Measurements from ENCODE around the gene SMPDL3A. TPM values are rescaled to one million over a fixed set of nuclear protein-coding genes. Genes with fewer than 3 reads are reported as not detected.
"Not testable (repeated sequence)": the region's sequence is repeated elsewhere in the genome, so short reads cannot be mapped to it uniquely, and the experiment has no call there.

Gene SMPDL3A
- under 1 TPM; 0.31 to 0.49 TPM for total RNA-seq

GRCh38 chr6:122789182-122790027 is at the start of gene SMPDL3A:
Gene SMPDL3A, plus strand, starts transcription at chr6:122789258. Its CDS starts 89 bp downstream, at chr6:122789347.
- Mint-ChIP-seq H3K27me3 (ENCODE audit: low read depth) (peaks cover 64% of the 10 kb centered on the region), H3K36me3 (ENCODE audit: low read depth) (no peaks in the 10 kb centered on the region)
- intact Hi-C loops (cut with micrococcal nuclease) = loop anchor here (2.0 kb wide), 2 partner anchors 39 to 49 kb away; no protein-coding TSS in a partner anchor

DNA sequence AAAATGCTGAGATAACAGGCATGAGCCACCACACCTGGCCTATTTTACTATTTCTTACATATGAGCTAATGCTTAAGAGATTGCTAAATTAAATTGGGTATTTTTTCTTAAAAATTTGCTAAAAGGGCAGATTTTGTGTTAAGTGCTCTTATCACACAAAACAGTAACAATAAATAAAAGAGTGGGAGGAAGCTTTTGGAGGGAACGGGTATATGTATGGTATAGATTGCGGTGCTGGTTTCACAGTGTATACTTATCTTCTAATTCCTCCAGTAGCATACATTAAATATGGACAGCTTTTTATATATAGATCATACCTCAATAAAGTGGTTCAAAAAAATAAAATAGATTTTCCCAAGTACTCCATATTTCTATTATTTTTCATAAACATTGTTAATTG is 49.0 kb upstream of the SMPDL3A start:
- Mint-ChIP-seq H3K27me3 (ENCODE audit: low read depth) (peaks cover 1% of the 10 kb centered on the region), H3K4me1 (ENCODE audit: low read depth) (no peaks in the 10 kb centered on the region), H3K9me3 (no peaks in the 10 kb centered on the region), H3K4me3 (no peak overlapping the region), H3K27ac (no peak overlapping the region), H3K36me3 (ENCODE audit: low read depth) (no peaks in the 10 kb centered on the region)
- no peak for DNase-seq
- CTCF ChIA-PET = interaction anchor here (0.6 to 2.0 kb wide), 3 partner anchors 99 to 1712 kb away, joined by 3 to 9 read pairs (median 3); no protein-coding TSS in a partner anchor
- intact Hi-C loops (cut with micrococcal nuclease) = no loop called here

More at GRCh38 chr6:122789182-122790027, at the start of gene SMPDL3A:
- peaks cover 14% of the 10 kb centered on the region for H3K4me1 Mint-ChIP-seq (ENCODE audit: low read depth)
- H3K9me3 Mint-ChIP-seq = no peaks in the 10 kb centered on the region
- peak; percentile 54 for DNase-seq
- H3K4me3 Mint-ChIP-seq = peak within 1 kb of the TSS; percentile 85
- no peak within 1 kb of the TSS for H3K27ac Mint-ChIP-seq
- CTCF ChIA-PET = interaction anchor here (1.4 to 1.8 kb wide), 2 partner anchors 12 to 50 kb away, joined by 3 to 6 read pairs; no protein-coding TSS in a partner anchor

DNA sequence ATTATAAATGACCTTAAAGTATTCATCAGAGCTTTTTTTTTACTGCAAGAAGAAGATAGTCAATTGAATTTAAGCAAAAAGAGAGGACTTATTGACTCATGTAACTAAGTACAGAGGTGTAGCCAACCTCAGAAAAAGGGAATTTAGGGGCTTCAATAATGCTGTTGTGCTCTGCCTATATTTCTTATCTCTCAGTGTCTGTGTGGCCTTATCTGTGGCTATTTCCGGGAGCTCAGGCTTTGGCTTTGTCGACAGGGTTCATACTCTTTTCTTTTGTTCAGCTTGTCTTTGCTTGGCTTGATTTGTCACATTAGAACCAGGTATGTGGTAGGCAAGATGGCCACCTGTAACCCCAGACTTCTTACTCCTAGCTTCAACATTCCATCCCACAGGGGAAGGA is 48.1 kb upstream of the SMPDL3A start:
- no peaks in the 10 kb centered on the region for H3K36me3 Mint-ChIP-seq (ENCODE audit: low read depth)
- intact Hi-C loops (cut with micrococcal nuclease) = no loop called here
- no peak overlapping the region for H3K4me3 Mint-ChIP-seq
- no peaks in the 10 kb centered on the region for H3K4me1 Mint-ChIP-seq (ENCODE audit: low read depth)
- H3K27ac Mint-ChIP-seq = no peak overlapping the region
- no peak for DNase-seq
- CTCF ChIA-PET = interaction anchor here (0.6 to 2.2 kb wide), 2 partner anchors 10 to 1713 kb away, joined by 3 to 10 read pairs; no protein-coding TSS in a partner anchor
- H3K9me3 Mint-ChIP-seq = no peaks in the 10 kb centered on the region
- no peaks in the 10 kb centered on the region for H3K27me3 Mint-ChIP-seq (ENCODE audit: low read depth)

DNA sequence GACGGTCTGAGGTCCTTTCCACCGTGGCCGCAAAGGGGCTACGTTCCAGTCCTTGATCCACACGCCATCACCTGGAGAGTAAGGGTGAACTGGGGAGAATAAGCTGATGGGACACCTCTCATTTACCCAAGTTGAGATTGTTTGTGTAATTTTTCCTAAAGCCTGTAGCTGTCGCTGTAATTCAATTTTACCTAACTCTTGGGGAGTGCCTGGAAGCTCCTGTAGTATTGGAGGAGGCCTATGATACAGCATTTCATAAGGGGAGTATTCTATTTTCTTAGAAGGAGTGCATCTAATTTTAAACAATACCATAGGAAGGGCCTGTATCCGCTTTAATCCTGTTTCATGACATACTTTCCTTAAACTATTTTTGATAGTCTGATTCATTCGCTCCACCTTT is 44.8 kb upstream of the SMPDL3A start:
- not testable (repeated sequence) for H3K27ac Mint-ChIP-seq; H3K27me3 Mint-ChIP-seq (ENCODE audit: low read depth); DNase-seq; H3K9me3 Mint-ChIP-seq; H3K4me1 Mint-ChIP-seq (ENCODE audit: low read depth); H3K36me3 Mint-ChIP-seq (ENCODE audit: low read depth); H3K4me3 Mint-ChIP-seq
- CTCF ChIA-PET = interaction anchor here (0.9 to 3.0 kb wide), 5 partner anchors 10 to 573 kb away, joined by 3 to 21 read pairs (median 4); no protein-coding TSS in a partner anchor
- intact Hi-C loops (cut with micrococcal nuclease) = loop anchor here (1.0 kb wide), 1 partner anchor 95 kb away; no protein-coding TSS in a partner anchor

DNA sequence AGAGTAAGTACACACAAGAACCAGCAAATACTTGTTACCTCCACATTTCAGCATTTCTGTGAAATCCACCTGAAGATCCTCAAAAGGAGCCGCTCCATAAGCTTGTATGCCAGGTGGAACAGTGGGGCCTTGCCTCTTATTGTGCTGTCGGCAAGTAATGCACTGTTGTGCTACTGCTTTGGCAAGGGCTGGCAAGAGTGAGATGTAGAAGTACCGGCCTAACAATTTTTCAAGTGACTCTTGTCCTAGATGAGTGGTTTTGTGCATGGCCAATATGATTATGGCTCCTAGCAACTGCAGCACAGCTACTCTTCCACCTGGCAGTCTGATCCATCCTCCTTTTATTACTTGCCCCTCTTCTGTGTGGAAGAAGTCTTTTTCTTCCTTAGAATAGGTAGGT is 44.2 kb upstream of the SMPDL3A start:
- H3K27ac Mint-ChIP-seq; H3K27me3 Mint-ChIP-seq (ENCODE audit: low read depth); DNase-seq; H3K36me3 Mint-ChIP-seq (ENCODE audit: low read depth); H3K4me3 Mint-ChIP-seq; H3K4me1 Mint-ChIP-seq (ENCODE audit: low read depth); H3K9me3 Mint-ChIP-seq: not testable (repeated sequence)
- intact Hi-C loops (cut with micrococcal nuclease) = loop anchor here (1.0 kb wide), 1 partner anchor 94 kb away; no protein-coding TSS in a partner anchor
- CTCF ChIA-PET = interaction anchor here (1.4 to 3.0 kb wide), 2 partner anchors 94 to 95 kb away, joined by 6 to 21 read pairs; no protein-coding TSS in a partner anchor

DNA sequence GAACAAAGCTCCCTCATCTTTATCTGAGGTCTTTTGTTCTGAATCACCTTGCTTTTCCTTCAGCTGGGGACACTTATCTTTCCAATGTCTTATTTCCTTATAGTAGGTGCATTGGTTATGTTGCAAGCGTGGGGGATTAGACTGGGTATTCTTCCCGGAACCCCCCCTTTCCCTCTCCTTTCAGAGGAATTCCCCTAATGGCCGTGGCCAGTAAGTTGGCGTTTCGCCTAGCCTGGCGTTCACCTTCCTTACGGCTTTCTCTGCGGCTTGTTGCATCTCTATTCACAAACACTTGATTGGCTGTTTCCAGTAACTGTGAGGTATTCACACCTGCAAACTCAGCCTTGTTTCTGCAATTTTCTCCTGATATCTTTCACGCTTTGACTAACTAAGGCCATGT is 42.4 kb upstream of the SMPDL3A start:
- CTCF ChIA-PET = interaction anchor here (1.0 to 3.0 kb wide), 2 partner anchors 93 to 217 kb away, joined by 3 to 21 read pairs; no protein-coding TSS in a partner anchor
- no peaks in the 10 kb centered on the region for H3K36me3 Mint-ChIP-seq (ENCODE audit: low read depth)

DNA sequence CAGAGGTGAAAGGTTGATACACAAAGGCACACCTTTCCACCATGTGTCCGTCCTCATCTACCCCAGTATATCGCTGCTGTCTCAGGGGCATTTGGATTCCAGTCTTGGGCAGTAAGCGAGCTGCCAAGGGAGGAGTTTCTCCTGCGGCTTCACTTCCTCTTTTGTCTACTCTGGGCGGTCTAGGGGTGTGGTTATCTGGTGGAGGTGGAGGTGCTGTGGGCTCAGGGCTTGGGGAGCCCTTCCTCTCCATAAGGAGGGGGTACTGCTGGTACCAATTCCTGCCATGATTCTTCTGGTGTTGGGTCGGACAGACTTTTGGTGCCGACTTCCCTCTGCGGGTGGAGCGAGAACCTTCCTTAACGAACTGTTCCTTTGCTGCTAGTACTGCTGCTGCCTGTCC is 41.5 kb upstream of the SMPDL3A start:
- Mint-ChIP-seq H3K9me3 (peaks cover 4% of the 10 kb centered on the region), H3K4me3 (no peak overlapping the region), H3K27ac (no peak overlapping the region), H3K4me1 (ENCODE audit: low read depth) (peaks cover 23% of the 10 kb centered on the region), H3K27me3 (ENCODE audit: low read depth) (no peaks in the 10 kb centered on the region), H3K36me3 (ENCODE audit: low read depth) (no peaks in the 10 kb centered on the region)
- no peak for DNase-seq
- intact Hi-C loops (cut with micrococcal nuclease) = no loop called here
- CTCF ChIA-PET = interaction anchor here (1.1 kb wide), 1 partner anchor 92 kb away, joined by 3 read pairs; no protein-coding TSS in a partner anchor

More for the DNA sequence above, 42.4 kb upstream of the SMPDL3A start:
- intact Hi-C loops (cut with micrococcal nuclease) = no loop called here
- Mint-ChIP-seq H3K4me1 (ENCODE audit: low read depth) (peaks cover 18% of the 10 kb centered on the region), H3K9me3 (peaks cover 4% of the 10 kb centered on the region), H3K27ac (no peak overlapping the region), H3K4me3 (no peak overlapping the region), H3K27me3 (ENCODE audit: low read depth) (no peaks in the 10 kb centered on the region)
- DNase-seq = no peak

- intact Hi-C loops (cut with micrococcal nuclease); H3K27ac Mint-ChIP-seq; H3K9me3 Mint-ChIP-seq; CTCF ChIA-PET; DNase-seq; H3K36me3 Mint-ChIP-seq (ENCODE audit: low read depth); H3K4me3 Mint-ChIP-seq; H3K27me3 Mint-ChIP-seq (ENCODE audit: low read depth): not testable (repeated sequence)
- peaks cover 31% of the 10 kb centered on the region for H3K4me1 Mint-ChIP-seq (ENCODE audit: low read depth)
These were observed 40.1 kb upstream of the SMPDL3A start for GRCh38 chr6:122748945-122749344.

DNA sequence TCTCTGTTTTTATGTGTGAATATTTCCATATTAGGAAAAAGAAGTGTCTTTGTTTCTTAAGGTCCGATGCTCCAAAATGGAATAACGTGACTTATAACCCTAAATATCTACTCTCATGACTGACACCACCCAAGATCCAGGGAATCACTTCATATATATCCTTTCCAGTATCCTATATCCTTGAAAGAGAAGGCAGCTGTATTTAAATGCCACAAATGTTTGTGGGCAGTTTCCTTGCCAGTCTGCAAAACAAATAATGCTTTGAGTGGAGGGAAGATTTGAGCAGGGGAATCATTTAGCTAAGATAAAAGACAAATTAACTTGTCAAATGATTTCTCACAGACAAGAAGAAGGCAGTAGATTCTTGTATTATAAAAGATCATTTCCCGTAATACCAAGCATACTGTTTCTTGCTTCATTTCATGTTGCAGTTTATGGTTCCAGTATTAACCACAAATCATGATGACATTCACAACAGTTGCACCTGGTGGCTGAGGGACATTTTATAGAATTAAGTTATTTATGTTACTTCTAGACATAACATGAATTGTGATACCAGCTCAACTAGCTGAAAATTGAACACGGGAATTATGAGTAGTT is 39.5 kb upstream of the SMPDL3A start:
- DNase-seq = no peak
- Mint-ChIP-seq H3K36me3 (ENCODE audit: low read depth) (no peaks in the 10 kb centered on the region), H3K27ac (no peak overlapping the region), H3K27me3 (ENCODE audit: low read depth) (no peaks in the 10 kb centered on the region), H3K4me3 (no peak overlapping the region), H3K4me1 (ENCODE audit: low read depth) (peaks cover 33% of the 10 kb centered on the region), H3K9me3 (peaks cover 4% of the 10 kb centered on the region)
- CTCF ChIA-PET = no interaction called here
- intact Hi-C loops (cut with micrococcal nuclease) = loop anchor here (2.0 to 5.0 kb wide), 3 partner anchors 39 to 357 kb away; partner anchors contain the start of genes SERINC1 and SMPDL3A

DNA sequence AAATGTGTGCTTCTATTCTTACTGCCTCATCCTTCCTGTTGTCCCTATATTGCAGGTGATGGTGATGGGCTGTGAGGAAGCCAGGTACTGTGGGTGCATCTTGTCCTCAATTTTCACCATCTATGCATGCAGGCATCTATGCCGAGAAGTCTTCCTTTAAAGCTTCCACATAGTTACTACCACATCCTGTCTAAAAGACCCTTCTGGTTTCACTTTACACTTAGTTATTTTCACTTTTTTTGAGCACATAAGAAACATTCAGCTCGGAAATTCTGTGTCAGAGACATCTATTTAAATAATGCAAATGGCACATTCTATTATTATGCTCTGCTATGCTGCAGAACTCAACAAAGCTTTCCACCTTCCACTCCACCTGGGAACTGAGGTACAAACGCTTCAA is 37.7 kb upstream of the SMPDL3A start:
- H3K27ac Mint-ChIP-seq = peak overlapping the region; percentile 33
- H3K9me3 Mint-ChIP-seq = peaks cover 4% of the 10 kb centered on the region
- no peak overlapping the region for H3K4me3 Mint-ChIP-seq
- H3K27me3 Mint-ChIP-seq (ENCODE audit: low read depth) = no peaks in the 10 kb centered on the region
- H3K36me3 Mint-ChIP-seq (ENCODE audit: low read depth) = no peaks in the 10 kb centered on the region
- peak; percentile 18 for DNase-seq
- peaks cover 37% of the 10 kb centered on the region for H3K4me1 Mint-ChIP-seq (ENCODE audit: low read depth)
- intact Hi-C loops (cut with micrococcal nuclease) = loop anchor here (1.0 to 5.0 kb wide), 4 partner anchors 8 to 359 kb away; partner anchors contain the start of genes SERINC1 and SMPDL3A
- CTCF ChIA-PET = interaction anchor here (0.6 to 1.4 kb wide), 3 partner anchors 19 to 1108 kb away, joined by 3 to 6 read pairs (median 3); no protein-coding TSS in a partner anchor

GRCh38 chr6:122752459-122752858 is 36.6 kb upstream of the SMPDL3A start:
- no peak for DNase-seq
- peaks cover 37% of the 10 kb centered on the region for H3K4me1 Mint-ChIP-seq (ENCODE audit: low read depth)
- CTCF ChIA-PET = no interaction called here
- H3K9me3 Mint-ChIP-seq = peaks cover 4% of the 10 kb centered on the region
- H3K27ac Mint-ChIP-seq = no peak overlapping the region
- intact Hi-C loops (cut with micrococcal nuclease) = loop anchor here (5.0 kb wide), 1 partner anchor 360 kb away; no protein-coding TSS in a partner anchor
- H3K4me3 Mint-ChIP-seq = no peak overlapping the region
- no peaks in the 10 kb centered on the region for H3K36me3 Mint-ChIP-seq (ENCODE audit: low read depth)
- H3K27me3 Mint-ChIP-seq (ENCODE audit: low read depth) = no peaks in the 10 kb centered on the region

Measured in activated naive CD4-positive, alpha-beta T cell treated with anti-CD3 and anti-CD28 coated beads for 36 hours (primary cell).